Astrocyte of the cerebellum (primary cell): ENCODE results near the gene EIF2AK3.

Experiments used
- DNase-seq: peaks from one replicate; pipeline ENCODE4 v3.0.0-alpha.2; 2011; ENCODE audit warnings: low read depth
- H3K4me3 ChIP-seq: 2 replicates; pipeline ENCODE4 v1.5.1; 2011; ENCODE audit warnings: mild to moderate bottlenecking, low read depth, low read length, moderate library complexity
- in situ Hi-C: cut with HindIII; loops from 2 replicates; pipeline ENCODE4 v1.10.0; 2017; ENCODE audit warnings: low sequenced_read_pairs
- TF ChIP-seq, protein P1 (sequence below): IDR thresholded peaks from 2 replicates; pipeline ENCODE4 v1.5.1; 2012; ENCODE audit warnings: low read length, low read depth, moderate library complexity, mild to moderate bottlenecking; ENCODE audit errors: missing control alignments

Gene EIF2AK3

GRCh38 chr2:88597168-88597567, 30.1 kb downstream of the EIF2AK3 start:
- TF ChIP-seq, protein P1, sequence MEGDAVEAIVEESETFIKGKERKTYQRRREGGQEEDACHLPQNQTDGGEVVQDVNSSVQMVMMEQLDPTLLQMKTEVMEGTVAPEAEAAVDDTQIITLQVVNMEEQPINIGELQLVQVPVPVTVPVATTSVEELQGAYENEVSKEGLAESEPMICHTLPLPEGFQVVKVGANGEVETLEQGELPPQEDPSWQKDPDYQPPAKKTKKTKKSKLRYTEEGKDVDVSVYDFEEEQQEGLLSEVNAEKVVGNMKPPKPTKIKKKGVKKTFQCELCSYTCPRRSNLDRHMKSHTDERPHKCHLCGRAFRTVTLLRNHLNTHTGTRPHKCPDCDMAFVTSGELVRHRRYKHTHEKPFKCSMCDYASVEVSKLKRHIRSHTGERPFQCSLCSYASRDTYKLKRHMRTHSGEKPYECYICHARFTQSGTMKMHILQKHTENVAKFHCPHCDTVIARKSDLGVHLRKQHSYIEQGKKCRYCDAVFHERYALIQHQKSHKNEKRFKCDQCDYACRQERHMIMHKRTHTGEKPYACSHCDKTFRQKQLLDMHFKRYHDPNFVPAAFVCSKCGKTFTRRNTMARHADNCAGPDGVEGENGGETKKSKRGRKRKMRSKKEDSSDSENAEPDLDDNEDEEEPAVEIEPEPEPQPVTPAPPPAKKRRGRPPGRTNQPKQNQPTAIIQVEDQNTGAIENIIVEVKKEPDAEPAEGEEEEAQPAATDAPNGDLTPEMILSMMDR, result no peak
- no peak overlapping the region for H3K4me3 ChIP-seq
- in situ Hi-C loops, result no loop called here
- DNase-seq, result no peak

DNA sequence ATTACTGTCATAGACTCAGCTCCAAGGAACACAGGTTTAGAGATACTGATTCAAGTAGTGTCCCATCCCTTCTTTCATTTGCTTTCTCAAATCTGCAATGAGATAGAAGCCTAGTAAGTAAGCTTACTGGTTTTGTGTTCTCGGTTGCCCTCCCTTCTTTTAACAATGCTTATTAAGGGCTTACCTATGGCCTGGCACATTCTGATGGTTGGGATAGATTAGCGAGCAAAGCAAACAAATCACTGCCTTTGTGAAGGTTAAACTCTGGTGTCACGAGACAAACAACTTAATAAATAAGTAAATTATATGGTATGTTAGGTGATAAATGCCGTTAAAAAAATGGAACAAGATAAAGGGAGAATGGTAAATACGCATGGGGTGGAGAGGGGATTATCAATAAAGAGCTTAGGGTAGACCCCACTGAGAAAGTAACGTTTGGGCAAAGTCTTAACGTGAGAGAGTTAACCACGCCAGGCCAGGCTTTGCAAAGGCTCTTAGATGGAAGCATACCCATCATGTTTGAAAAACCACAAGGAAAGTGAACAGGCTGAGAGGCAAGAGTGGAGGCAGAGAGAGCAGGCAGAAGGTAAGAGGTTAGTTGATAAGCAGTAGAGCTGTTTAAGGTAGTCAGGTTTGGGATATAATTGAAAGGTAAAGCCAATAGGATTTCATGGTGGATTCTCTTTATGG, 31.0 kb downstream of the EIF2AK3 start:
- in situ Hi-C loops, result no loop called here
- no peak for DNase-seq
- no peak overlapping the region for H3K4me3 ChIP-seq
- TF ChIP-seq, protein P1, result no peak

GRCh38 chr2:88591698-88592097, 35.6 kb downstream of the EIF2AK3 start:
- DNase-seq, result no peak
- in situ Hi-C loops, result no loop called here
- TF ChIP-seq, protein P1, result no peak
- no peak overlapping the region for H3K4me3 ChIP-seq

- H3K4me3 ChIP-seq, result no peak overlapping the region
- in situ Hi-C loops, result no loop called here
- DNase-seq, result peak; percentile 36
- TF ChIP-seq, protein P1, result peak; percentile 74
Measured at GRCh38 chr2:88590998-88591613, 36.2 kb downstream of the EIF2AK3 start.

DNA sequence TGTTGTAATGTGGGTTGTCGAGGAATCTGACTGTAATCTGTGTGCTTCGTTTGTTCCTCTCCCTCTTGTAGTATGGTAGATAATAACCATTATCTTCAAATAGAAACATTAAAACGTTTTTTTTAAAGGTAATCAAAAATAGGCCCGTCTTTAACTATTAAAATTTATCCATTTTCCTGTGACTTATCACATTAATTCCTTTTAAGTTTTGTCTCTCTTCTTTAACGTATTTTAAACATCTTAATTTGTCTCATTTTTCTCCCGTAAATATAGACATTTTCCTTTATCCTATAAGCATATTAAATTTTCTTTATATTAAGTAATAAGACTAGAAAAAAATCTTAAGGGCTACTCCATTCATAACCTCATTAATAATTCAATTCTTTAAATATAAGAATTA, 41.3 kb downstream of the EIF2AK3 start:
- in situ Hi-C loops, result no loop called here
- no peak for DNase-seq
- TF ChIP-seq, protein P1, result no peak
- no peak overlapping the region for H3K4me3 ChIP-seq

DNA sequence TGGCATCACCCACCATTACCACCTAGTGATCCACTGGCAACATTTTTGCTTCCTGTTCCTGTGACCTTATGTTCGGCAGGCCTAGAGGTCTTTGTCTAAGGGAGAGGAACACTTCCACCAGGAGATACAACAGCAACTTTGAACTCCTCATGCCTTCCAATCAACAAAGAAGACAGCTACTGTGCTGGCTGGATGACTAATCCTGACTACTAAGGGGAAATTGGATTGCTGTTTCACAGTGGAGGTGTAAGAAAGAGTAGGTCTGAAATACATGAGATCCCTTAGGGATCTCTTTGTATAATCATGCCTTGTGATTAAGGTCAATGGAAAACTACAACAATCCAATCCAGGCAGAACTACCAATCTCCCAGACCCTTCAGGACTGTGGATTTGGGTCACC, 45.2 kb downstream of the EIF2AK3 start:
- in situ Hi-C loops, result no loop called here
- no peak overlapping the region for H3K4me3 ChIP-seq
- TF ChIP-seq, protein P1, result no peak
- no peak for DNase-seq
